H4 (cell line): ENCODE results near the gene OR13C8. TPM values are rescaled to one million over a fixed set of nuclear protein-coding genes. Genes with fewer than 3 reads are reported as not detected.

Experiments
- DNase-seq: peaks from one replicate; pipeline ENCODE4 v3.0.0-alpha.2; 2015; ENCODE audit warnings: low spot score
- total RNA-seq: library from RNA; depleted of rRNA; stranded (reverse); fragments of >200 nt; shearing (Covaris generic); gene quantifications from 2 replicates; pipeline ENCODE4 v1.2.3, GENCODE V29; 2014; rRNA removed

Gene OR13C8
- total RNA-seq, 1 experiment from 2014 or later = not detected

DNA sequence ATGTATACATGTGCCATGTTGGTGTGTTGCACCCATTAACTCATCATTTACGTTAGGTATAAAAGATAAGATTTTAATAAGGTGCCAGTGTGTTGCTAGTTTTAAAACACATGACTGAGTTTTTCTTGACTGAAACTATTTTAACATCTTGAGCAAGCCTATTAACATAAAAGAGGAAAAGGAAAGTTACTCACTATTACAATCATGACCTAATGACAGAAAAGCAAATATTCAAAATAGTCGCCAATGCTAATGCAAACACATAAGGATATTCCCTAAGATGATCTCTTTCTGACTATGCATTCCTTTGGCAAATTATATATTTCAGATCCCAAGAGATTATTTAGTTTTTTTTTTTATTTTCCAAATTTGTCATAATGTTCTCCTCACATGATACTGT lies 42.2 kb downstream of the OR13C8 start:
- DNase-seq = no peak

DNA sequence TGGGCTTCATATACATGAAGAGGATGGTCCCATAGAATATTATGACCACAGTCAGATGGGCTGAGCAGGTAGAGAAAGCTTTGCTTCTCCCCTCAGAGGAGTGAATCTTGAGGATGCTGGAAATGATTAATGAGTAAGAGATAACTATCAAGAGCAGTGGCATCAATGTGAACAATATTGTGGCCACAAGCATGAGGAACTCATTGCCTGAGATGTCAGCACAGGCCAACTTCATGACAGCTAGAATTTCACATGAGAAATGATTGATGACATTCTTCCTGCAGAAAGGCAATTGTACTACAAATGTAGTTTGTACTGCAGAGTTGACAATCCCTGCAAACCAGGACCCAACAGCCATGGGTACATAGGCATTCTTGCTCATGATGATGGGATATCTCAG lies 48.5 kb downstream of the OR13C8 start:
- no peak for DNase-seq

DNA sequence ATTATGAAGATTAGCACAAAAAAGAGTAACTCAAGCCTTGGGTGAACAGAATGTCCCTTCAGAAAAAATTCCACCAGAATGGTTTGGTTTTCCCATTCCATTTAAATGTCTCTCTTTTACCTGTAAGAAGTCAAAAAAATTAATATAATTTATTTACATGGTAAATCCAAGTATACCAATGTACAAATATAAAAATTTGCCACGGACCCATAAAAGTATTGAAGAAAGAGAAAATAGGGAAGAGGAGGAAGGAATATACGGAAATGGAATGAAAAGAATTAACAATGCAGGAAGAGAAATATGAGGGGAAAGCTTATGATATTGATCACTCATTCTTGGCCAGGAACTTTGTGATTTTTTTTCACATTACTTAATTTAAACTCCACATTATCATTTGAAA lies 49.1 kb downstream of the OR13C8 start, which contains the start of gene OR13C9:
OR13C9 (minus strand) TSS at position 101 of the 400 bp plus-strand sequence; CDS start at position 101, 0 bp downstream.
- no peak for DNase-seq

Other genes with a start within 250 kb of the OR13C8 start
- gene OR13F1, start 64.9 kb upstream of the OR13C8 start, total RNA-seq = not detected in 2 replicates
- gene OR13C4, start 42.0 kb upstream of the OR13C8 start, total RNA-seq = not detected in 2 replicates
- not detected in 2 replicates for gene OR13C3, start 32.3 kb upstream of the OR13C8 start, total RNA-seq
- gene OR13C5, start 30.2 kb downstream of the OR13C8 start, total RNA-seq = not detected in 2 replicates
- not detected in 2 replicates for gene OR13C2, start 36.5 kb downstream of the OR13C8 start, total RNA-seq
- not detected in 2 replicates for gene OR13C9, start 49.0 kb downstream of the OR13C8 start, total RNA-seq
- not detected in 2 replicates for gene OR13D1, start 125.3 kb downstream of the OR13C8 start, total RNA-seq
- 38.4 and 44.3 TPM in 2 replicates for gene NIPSNAP3A, start 178.5 kb downstream of the OR13C8 start, total RNA-seq
- 0.62 and 1.5 TPM in 2 replicates for gene NIPSNAP3B, start 195.0 kb downstream of the OR13C8 start, total RNA-seq